PC-9 (cell line): ENCODE results near the gene VWA8.

Experiments used
- CTCF ChIP-seq: fragments of 200-600 bp; sonication (generic); conservative IDR thresholded peaks from 2 replicates; pipeline ENCODE4 v1.6.1; 2017; ENCODE audit warnings: mixed run types, antibody characterized with exemption, mild to moderate bottlenecking, moderate library complexity
- EZH2 ChIP-seq: fragments of 200-600 bp; sonication (generic); IDR thresholded peaks from 2 replicates; pipeline ENCODE4 v1.8.0; 2017; ENCODE audit warnings: antibody characterized with exemption, low read depth

- TF ChIP-seq CTCF (no peak), EZH2 (no peak)
Observed at GRCh38 chr13:41533266-41534052, 427.4 kb downstream of the VWA8 start.
